Measurements from ENCODE around the gene EIF2B2. TPM values are rescaled to one million over a fixed set of nuclear protein-coding genes. Genes with fewer than 3 reads are reported as not detected.

The EIF2B2 gene
- total and polyA plus RNA-seq, 3 donors from 2014 or later = 39.4 to 124 (median 40.4) TPM

GRCh38 chr14:75041613-75042012 is 38.9 kb downstream of the EIF2B2 start:
- Histone ChIP-seq H3K4me3 (no peak overlapping the region), H3K36me3 (ENCODE audit: low read depth, missing control alignments) (no peaks in the 10 kb centered on the region), H3K27ac (peak overlapping the region in 1 of 2 donors; percentile 2), H3K4me1 (peaks cover 4% of the 10 kb centered on the region), H3K9me3 (no peaks in the 10 kb centered on the region), H3K27me3 (no peaks in the 10 kb centered on the region)
- TF ChIP-seq, protein P1, sequence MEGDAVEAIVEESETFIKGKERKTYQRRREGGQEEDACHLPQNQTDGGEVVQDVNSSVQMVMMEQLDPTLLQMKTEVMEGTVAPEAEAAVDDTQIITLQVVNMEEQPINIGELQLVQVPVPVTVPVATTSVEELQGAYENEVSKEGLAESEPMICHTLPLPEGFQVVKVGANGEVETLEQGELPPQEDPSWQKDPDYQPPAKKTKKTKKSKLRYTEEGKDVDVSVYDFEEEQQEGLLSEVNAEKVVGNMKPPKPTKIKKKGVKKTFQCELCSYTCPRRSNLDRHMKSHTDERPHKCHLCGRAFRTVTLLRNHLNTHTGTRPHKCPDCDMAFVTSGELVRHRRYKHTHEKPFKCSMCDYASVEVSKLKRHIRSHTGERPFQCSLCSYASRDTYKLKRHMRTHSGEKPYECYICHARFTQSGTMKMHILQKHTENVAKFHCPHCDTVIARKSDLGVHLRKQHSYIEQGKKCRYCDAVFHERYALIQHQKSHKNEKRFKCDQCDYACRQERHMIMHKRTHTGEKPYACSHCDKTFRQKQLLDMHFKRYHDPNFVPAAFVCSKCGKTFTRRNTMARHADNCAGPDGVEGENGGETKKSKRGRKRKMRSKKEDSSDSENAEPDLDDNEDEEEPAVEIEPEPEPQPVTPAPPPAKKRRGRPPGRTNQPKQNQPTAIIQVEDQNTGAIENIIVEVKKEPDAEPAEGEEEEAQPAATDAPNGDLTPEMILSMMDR (IDR thresholded peaks at IDR 0.05) = no peak
- no peak for TF ChIP-seq POLR2A (IDR thresholded peaks at IDR 0.05)
- no peak for DNase-seq
- intact Hi-C loops (cut with DNase I; ENCODE audit: low total_unique reads) = no loop called here
- 63 to 74% methylated on average over 4 of the region's 4 CpGs for WGBS, 2 donors

- H3K27me3 ChIP-seq = no peaks in the 10 kb centered on the region
- peaks cover 4% of the 10 kb centered on the region for H3K4me1 ChIP-seq
- TF ChIP-seq, protein P1 (IDR thresholded peaks at IDR 0.05) = no peak
- TF ChIP-seq POLR2A (IDR thresholded peaks at IDR 0.05) = no peak
- DNase-seq = no peak
- WGBS, 2 donors = 45 to 49% methylated on average over 6 of the region's 6 CpGs
- H3K36me3 ChIP-seq (ENCODE audit: low read depth, missing control alignments) = no peaks in the 10 kb centered on the region
- no peaks in the 10 kb centered on the region for H3K9me3 ChIP-seq
- intact Hi-C loops (cut with DNase I; ENCODE audit: low total_unique reads) = no loop called here
- H3K27ac ChIP-seq = peak overlapping the region in 1 of 2 donors; percentile 2
- no peak overlapping the region for H3K4me3 ChIP-seq
Observed at GRCh38 chr14:75042035-75042434, 39.3 kb downstream of the EIF2B2 start.

- intact Hi-C loops (cut with DNase I; ENCODE audit: low total_unique reads) = no loop called here
- no peak for DNase-seq
- H3K27ac ChIP-seq = no peak overlapping the region
- no peak for TF ChIP-seq POLR2A (IDR thresholded peaks at IDR 0.05)
- TF ChIP-seq, protein P1 (IDR thresholded peaks at IDR 0.05) = no peak
- no peaks in the 10 kb centered on the region for H3K27me3 ChIP-seq
- H3K4me1 ChIP-seq = peaks cover 12% of the 10 kb centered on the region
- WGBS, 2 donors = 61 to 86% methylated on average over 2 of the region's 2 CpGs
- H3K4me3 ChIP-seq = no peak overlapping the region
- no peaks in the 10 kb centered on the region for H3K9me3 ChIP-seq
- H3K36me3 ChIP-seq (ENCODE audit: low read depth, missing control alignments) = no peaks in the 10 kb centered on the region
Observed at GRCh38 chr14:75044322-75044721, 41.6 kb downstream of the EIF2B2 start.

- Histone ChIP-seq H3K36me3 (ENCODE audit: low read depth, missing control alignments) (no peaks in the 10 kb centered on the region), H3K27ac (no peak overlapping the region), H3K27me3 (no peaks in the 10 kb centered on the region), H3K9me3 (no peaks in the 10 kb centered on the region), H3K4me3 (no peak overlapping the region), H3K4me1 (peaks cover 13% of the 10 kb centered on the region)
- TF ChIP-seq POLR2A (IDR thresholded peaks at IDR 0.05) = no peak
- TF ChIP-seq, protein P1 (IDR thresholded peaks at IDR 0.05) = no peak
- no peak for DNase-seq
- 84 to 88% methylated on average over 8 of the region's 8 CpGs for WGBS, 2 donors
- intact Hi-C loops (cut with DNase I; ENCODE audit: low total_unique reads) = no loop called here
Observed at GRCh38 chr14:75044752-75045151, 42.0 kb downstream of the EIF2B2 start.

DNA sequence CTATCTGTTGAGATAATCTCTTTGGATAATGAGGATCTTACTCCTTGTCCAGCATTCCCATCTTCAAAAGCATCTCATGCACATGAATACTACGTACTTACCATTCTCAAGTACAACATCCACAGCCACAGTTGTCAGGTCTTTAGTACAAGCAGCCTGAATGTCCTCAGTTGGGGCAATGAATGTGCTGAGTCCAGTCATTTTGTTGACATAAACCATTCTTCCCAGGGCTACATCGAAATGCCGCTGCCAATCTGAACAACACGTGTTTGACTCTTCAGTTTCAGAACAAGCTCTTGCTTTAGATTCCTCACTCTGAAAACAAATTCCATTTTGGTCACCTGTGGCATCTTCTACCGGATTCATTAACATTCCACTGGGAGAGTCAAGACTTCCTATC is 43.6 kb downstream of the EIF2B2 start:
- no peak for TF ChIP-seq POLR2A (IDR thresholded peaks at IDR 0.05)
- TF ChIP-seq, protein P1 (IDR thresholded peaks at IDR 0.05) = no peak
- WGBS, 2 donors = 93 to 95% methylated on average over 5 of the region's 5 CpGs
- Histone ChIP-seq H3K27ac (no peak overlapping the region), H3K27me3 (no peaks in the 10 kb centered on the region), H3K4me3 (no peak overlapping the region), H3K9me3 (no peaks in the 10 kb centered on the region), H3K4me1 (peaks cover 21% of the 10 kb centered on the region), H3K36me3 (ENCODE audit: low read depth, missing control alignments) (no peaks in the 10 kb centered on the region)
- intact Hi-C loops (cut with DNase I; ENCODE audit: low total_unique reads) = no loop called here
- DNase-seq = no peak
